ENCODE measurements around the gene NFAM1. TPM values are rescaled to one million over a fixed set of nuclear protein-coding genes. Genes with fewer than 3 reads are reported as not detected.

NFAM1 gene
- total and polyA plus RNA-seq, 2 experiments from 2014 or later: 0.53 to 1.0 TPM

DNA sequence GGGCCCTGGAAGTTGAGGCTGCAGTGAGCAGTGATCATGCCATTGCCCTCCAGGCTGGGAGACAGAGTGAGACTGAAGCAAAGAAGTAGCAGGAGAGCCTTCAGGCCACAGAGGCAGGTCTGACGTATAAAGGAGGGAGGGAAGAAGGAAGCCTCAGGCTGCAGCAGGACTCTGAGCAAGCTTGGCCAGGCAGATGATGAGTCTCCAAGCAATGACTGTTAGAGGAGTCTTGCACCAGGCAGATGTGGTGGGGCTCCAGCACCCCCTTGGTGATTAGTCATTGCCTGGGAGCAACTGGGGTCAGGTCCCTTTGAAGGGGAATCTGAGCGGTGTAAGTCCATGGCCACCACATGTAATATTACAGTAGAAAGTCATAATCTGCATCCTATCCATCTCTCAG lies 36.6 kb upstream of the NFAM1 start:
- WGBS (ENCODE audit: low lambda C conversion rate, missing lambda C conversion rate): 93% methylated on average over 2 of the region's 2 CpGs
- no peaks in the 10 kb centered on the region for H3K4me1 ChIP-seq (ENCODE audit: insufficient read depth)
- H3K9me3 ChIP-seq (ENCODE audit: low read depth): no peaks in the 10 kb centered on the region

DNA sequence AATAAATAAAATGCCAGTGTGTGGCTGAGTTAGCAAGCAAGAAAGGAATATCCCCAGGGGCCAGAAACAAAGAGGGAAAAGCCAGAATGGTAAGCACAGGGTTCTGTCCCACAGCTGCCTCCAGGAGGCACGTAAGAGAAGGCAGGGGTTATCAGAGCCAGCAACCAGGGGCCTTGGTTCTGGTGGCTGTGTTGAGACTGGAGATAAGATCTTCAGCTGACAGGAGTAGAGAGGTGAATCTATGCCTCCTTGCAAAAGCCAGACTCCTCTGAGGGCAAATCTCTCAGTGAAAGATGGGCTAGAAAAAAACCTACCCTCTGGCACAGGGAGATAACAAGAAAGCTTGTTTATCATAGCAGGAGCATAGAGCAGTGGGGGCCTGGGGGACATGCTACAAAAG lies 29.8 kb upstream of the NFAM1 start:
- Histone ChIP-seq H4K20me1 (ENCODE audit: insufficient read depth, poor library complexity, severe bottlenecking) (no peaks in the 10 kb centered on the region), H3K36me3 (replicated peaks; ENCODE audit: insufficient read depth, low read depth) (no peaks in the 10 kb centered on the region), H3K9me3 (ENCODE audit: low read depth) (no peaks in the 10 kb centered on the region), H3K4me1 (ENCODE audit: insufficient read depth) (peaks cover 5% of the 10 kb centered on the region), H3K4me2 (no peak overlapping the region), H3K9me2 (replicated peaks; ENCODE audit: insufficient read depth) (no peaks in the 10 kb centered on the region), H3K27me3 (no peaks in the 10 kb centered on the region), H3K27ac (no peak overlapping the region), H3K4me3 (no peak overlapping the region), H2AFZ (no peak overlapping the region), H3K79me2 (no peaks in the 10 kb centered on the region)
- 40% methylated on average over 1 of the region's 1 CpG for WGBS (ENCODE audit: low lambda C conversion rate, missing lambda C conversion rate)
- DNase-seq (ENCODE audit: low spot score): no peak
- TF ChIP-seq, protein P1, sequence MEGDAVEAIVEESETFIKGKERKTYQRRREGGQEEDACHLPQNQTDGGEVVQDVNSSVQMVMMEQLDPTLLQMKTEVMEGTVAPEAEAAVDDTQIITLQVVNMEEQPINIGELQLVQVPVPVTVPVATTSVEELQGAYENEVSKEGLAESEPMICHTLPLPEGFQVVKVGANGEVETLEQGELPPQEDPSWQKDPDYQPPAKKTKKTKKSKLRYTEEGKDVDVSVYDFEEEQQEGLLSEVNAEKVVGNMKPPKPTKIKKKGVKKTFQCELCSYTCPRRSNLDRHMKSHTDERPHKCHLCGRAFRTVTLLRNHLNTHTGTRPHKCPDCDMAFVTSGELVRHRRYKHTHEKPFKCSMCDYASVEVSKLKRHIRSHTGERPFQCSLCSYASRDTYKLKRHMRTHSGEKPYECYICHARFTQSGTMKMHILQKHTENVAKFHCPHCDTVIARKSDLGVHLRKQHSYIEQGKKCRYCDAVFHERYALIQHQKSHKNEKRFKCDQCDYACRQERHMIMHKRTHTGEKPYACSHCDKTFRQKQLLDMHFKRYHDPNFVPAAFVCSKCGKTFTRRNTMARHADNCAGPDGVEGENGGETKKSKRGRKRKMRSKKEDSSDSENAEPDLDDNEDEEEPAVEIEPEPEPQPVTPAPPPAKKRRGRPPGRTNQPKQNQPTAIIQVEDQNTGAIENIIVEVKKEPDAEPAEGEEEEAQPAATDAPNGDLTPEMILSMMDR (IDR thresholded peaks at IDR 0.05; ENCODE audit: poor library complexity): no peak
- TF ChIP-seq EZH2phosphoT487 (IDR thresholded peaks at IDR 0.05; ENCODE audit: low read depth, severe bottlenecking, unreplicated experiment) (no peak), EZH2 (IDR thresholded peaks at IDR 0.05; ENCODE audit: borderline replicate concordance) (no peak)

More for the DNA sequence above, 36.6 kb upstream of the NFAM1 start:
- no peak for DNase-seq (ENCODE audit: low spot score)
- H4K20me1 ChIP-seq (ENCODE audit: insufficient read depth, poor library complexity, severe bottlenecking): no peaks in the 10 kb centered on the region
- no peaks in the 10 kb centered on the region for H3K9me2 ChIP-seq (replicated peaks; ENCODE audit: insufficient read depth)
- no peaks in the 10 kb centered on the region for H3K79me2 ChIP-seq
- no peak overlapping the region for H3K27ac ChIP-seq
- no peak for TF ChIP-seq EZH2phosphoT487 (IDR thresholded peaks at IDR 0.05; ENCODE audit: low read depth, severe bottlenecking, unreplicated experiment)
- H2AFZ ChIP-seq: no peak overlapping the region
- H3K36me3 ChIP-seq (replicated peaks; ENCODE audit: insufficient read depth, low read depth): no peaks in the 10 kb centered on the region
- no peak overlapping the region for H3K4me3 ChIP-seq
- H3K27me3 ChIP-seq: no peaks in the 10 kb centered on the region
- H3K4me2 ChIP-seq: no peak overlapping the region

DNA sequence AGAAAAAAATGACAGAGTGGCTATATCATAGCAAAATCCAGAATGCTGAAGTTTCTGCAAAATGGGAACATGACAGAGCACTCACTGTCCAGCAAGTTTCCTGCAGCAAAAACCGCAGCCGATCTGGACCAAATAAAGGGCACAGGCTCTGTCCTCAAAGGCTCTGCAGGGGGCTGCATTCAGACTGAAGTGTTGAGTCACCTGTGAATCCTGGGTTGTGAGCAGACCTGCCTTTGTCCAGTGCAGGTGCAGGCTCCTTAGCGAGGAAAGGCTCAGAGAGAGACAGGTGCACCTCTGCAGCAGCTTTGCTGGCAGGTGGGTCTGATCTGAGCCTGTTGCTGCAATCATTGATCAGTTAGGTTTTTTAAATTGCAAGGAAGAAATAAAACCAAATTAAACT lies 29.3 kb upstream of the NFAM1 start:
- Histone ChIP-seq H3K4me1 (ENCODE audit: insufficient read depth) (peaks cover 5% of the 10 kb centered on the region), H2AFZ (no peak overlapping the region), H3K27me3 (no peaks in the 10 kb centered on the region), H3K27ac (no peak overlapping the region), H3K9me3 (ENCODE audit: low read depth) (no peaks in the 10 kb centered on the region), H4K20me1 (ENCODE audit: insufficient read depth, poor library complexity, severe bottlenecking) (no peaks in the 10 kb centered on the region), H3K79me2 (no peaks in the 10 kb centered on the region), H3K36me3 (replicated peaks; ENCODE audit: insufficient read depth, low read depth) (no peaks in the 10 kb centered on the region), H3K9me2 (replicated peaks; ENCODE audit: insufficient read depth) (no peaks in the 10 kb centered on the region), H3K4me3 (no peak overlapping the region), H3K4me2 (no peak overlapping the region)
- WGBS (ENCODE audit: low lambda C conversion rate, missing lambda C conversion rate): 35% methylated on average over 3 of the region's 3 CpGs
- no peak for TF ChIP-seq EZH2phosphoT487 (IDR thresholded peaks at IDR 0.05; ENCODE audit: low read depth, severe bottlenecking, unreplicated experiment)
- no peak for TF ChIP-seq EZH2 (IDR thresholded peaks at IDR 0.05; ENCODE audit: borderline replicate concordance)
- TF ChIP-seq, protein P1 (IDR thresholded peaks at IDR 0.05; ENCODE audit: poor library complexity): no peak
- DNase-seq (ENCODE audit: low spot score): no peak

DNA sequence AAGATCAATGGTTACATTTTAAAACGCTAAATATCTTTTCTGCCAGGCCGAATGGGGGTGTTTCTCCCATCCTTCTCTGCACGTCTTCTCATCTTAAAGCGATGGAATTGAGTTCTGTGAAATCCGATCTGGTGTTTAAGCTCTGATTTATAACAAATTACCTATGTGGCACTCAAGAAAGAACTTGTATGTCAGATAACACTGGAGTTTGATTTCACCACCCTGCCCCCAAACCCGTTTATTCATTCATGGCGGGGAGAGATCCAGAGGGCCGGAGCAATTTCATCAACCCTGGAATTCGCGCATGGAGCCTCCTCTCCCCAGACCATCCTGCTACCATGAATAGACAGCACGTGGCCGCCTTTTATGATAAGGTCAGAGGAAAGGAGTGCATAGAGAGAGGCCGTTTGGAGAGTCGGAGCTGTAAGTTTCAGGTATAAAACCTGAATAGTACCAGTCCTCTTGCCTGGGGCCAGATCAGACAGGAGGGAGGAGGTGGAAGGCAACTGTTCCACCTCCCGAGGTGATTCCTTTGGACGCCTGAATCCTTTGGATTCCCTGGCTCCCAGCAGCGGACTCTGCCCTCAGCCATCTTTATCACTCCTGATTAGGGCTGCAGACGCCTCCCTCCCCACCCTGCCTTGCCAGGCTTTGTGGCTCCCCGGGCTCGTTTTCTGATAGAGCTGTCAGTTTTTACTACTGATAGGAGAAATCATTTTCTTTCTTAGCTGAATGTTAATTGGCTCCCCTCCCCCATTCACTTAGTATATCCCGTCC lies 27.3 kb upstream of the NFAM1 start:
- 11% methylated on average over 21 of the region's 21 CpGs for WGBS (ENCODE audit: low lambda C conversion rate, missing lambda C conversion rate)

More for the DNA sequence above, 27.3 kb upstream of the NFAM1 start:
- Histone ChIP-seq H3K4me2 (peak overlapping the region; percentile 69), H3K27ac (peak overlapping the region; percentile 51), H3K36me3 (replicated peaks; ENCODE audit: insufficient read depth, low read depth) (no peaks in the 10 kb centered on the region), H3K27me3 (no peaks in the 10 kb centered on the region), H3K4me1 (ENCODE audit: insufficient read depth) (peaks cover 5% of the 10 kb centered on the region), H3K9me2 (replicated peaks; ENCODE audit: insufficient read depth) (no peaks in the 10 kb centered on the region), H3K9me3 (ENCODE audit: low read depth) (no peaks in the 10 kb centered on the region), H2AFZ (peak overlapping the region; percentile 49), H3K79me2 (no peaks in the 10 kb centered on the region), H3K4me3 (no peak overlapping the region), H4K20me1 (ENCODE audit: insufficient read depth, poor library complexity, severe bottlenecking) (no peaks in the 10 kb centered on the region)
- TF ChIP-seq, protein P1 (IDR thresholded peaks at IDR 0.05; ENCODE audit: poor library complexity): no peak
- no peak for TF ChIP-seq EZH2 (IDR thresholded peaks at IDR 0.05; ENCODE audit: borderline replicate concordance)
- TF ChIP-seq EZH2phosphoT487 (IDR thresholded peaks at IDR 0.05; ENCODE audit: low read depth, severe bottlenecking, unreplicated experiment): no peak
- peak; percentile 62 for DNase-seq (ENCODE audit: low spot score)
